ENCODE results near the gene CCDC186. TPM values are rescaled to one million over a fixed set of nuclear protein-coding genes. Genes with fewer than 3 reads are reported as not detected.

The CCDC186 gene
- total and polyA plus RNA-seq, 2 of the 8 experiments (the other 6 are each of a cell fraction or from before 2014, with no cell fraction given), result 3.0 to 30.3 TPM

DNA sequence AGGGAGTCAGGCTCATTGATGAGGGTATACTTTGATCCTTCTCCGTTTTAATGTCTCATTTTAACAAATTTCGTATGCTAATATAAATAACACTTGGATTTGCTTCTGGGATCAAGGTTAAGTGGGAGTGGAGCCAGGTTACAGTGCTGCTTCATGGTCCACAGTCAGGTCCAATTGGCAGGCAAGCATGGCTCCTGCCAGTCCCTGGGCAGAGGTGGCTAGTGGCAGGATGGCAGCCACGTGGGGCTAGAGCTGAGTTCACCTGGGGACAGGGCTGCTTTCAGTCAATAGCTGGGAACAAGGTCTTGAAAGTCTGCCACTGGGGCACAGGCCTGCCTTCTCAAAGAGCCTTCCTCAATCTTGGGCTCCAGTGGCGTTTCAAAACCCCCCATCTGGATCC lies 49.1 kb upstream of the CCDC186 start:
- 83% methylated on average over 4 of the region's 4 CpGs; no CpG with 5 or more reads in 1 of the 2 experiments for WGBS, 2 experiments (ENCODE audit: extremely low coverage in 1 of 2, insufficient coverage in 1 of 2, insufficient read length in 1 of 2, insufficient replicate concordance in 2 of 2, low coverage in 1 of 2, low lambda C conversion rate in 2 of 2, missing lambda C conversion rate in 1 of 2)
- Histone ChIP-seq H2BK120ac (replicated peaks; ENCODE audit: low read depth, low read length) (no peak overlapping the region), H4K20me1 (replicated peaks in 1 of 2; ENCODE audit: control insufficient read depth in 1 of 2, insufficient read depth in 2 of 2, low read length in 2 of 2) (no peaks in the 10 kb centered on the region), H2BK20ac (ENCODE audit: low read length) (no peak overlapping the region), H3K23me2 (ENCODE audit: low read depth, low read length) (no peaks in the 10 kb centered on the region), H2BK12ac (ENCODE audit: low read depth, low read length) (no peak overlapping the region), H2AFZ (ENCODE audit: low read length) (no peak overlapping the region), H2AK5ac (ENCODE audit: low read depth, low read length) (no peak overlapping the region), H3K14ac (ENCODE audit: insufficient read length) (no peak overlapping the region), H3K56ac (replicated peaks; ENCODE audit: insufficient read length, low read depth, low read length) (no peak overlapping the region), H4K91ac (replicated peaks; ENCODE audit: insufficient read length, low read length) (no peak overlapping the region), H3K9me3 (ENCODE audit: insufficient read depth in 2 of 2, low read depth in 1 of 2, low read length in 1 of 2) (no peaks in the 10 kb centered on the region), H3K23ac (ENCODE audit: insufficient read length) (no peak overlapping the region), H3K4ac (replicated peaks; ENCODE audit: insufficient read length, low read depth, low read length) (no peak overlapping the region), H4K5ac (ENCODE audit: insufficient read length, low read depth, low read length) (no peak overlapping the region), H4K8ac (ENCODE audit: extremely low read depth, insufficient read depth, low read length) (no peak overlapping the region), H3K36me3 (ENCODE audit: control insufficient read depth in 2 of 4, insufficient read depth in 4 of 4, low read length in 3 of 4) (no peaks in the 10 kb centered on the region), H2BK15ac (ENCODE audit: low read length) (no peak overlapping the region), H3K4me2 (ENCODE audit: insufficient read depth in 1 of 2, low read depth in 2 of 2, low read length in 2 of 2) (no peak overlapping the region), H3K9ac (replicated peaks in 1 of 4; ENCODE audit: extremely low read depth in 1 of 4, low read depth in 3 of 4, low read length in 3 of 4) (no peak overlapping the region), H3K4me3 (ENCODE audit: extremely low read depth in 1 of 4, insufficient read depth in 2 of 4, low read depth in 3 of 4, low read length in 4 of 4) (no peak overlapping the region), H3K79me1 (ENCODE audit: low read depth, low read length) (no peaks in the 10 kb centered on the region), H3K79me2 (ENCODE audit: control insufficient read depth in 1 of 2, insufficient read depth in 2 of 2, low read length in 2 of 2) (no peaks in the 10 kb centered on the region), H3K18ac (ENCODE audit: extremely low read depth, low read length) (no peak overlapping the region), H3K27ac (ENCODE audit: low read depth, low read length) (no peak overlapping the region), H3K4me1 (replicated peaks in 1 of 4; ENCODE audit: control insufficient read depth in 3 of 4, insufficient read depth in 4 of 4, low read length in 3 of 4) (no peaks in the 10 kb centered on the region), H3K27me3 (replicated peaks in 1 of 4; ENCODE audit: control insufficient read depth in 3 of 4, extremely low read depth in 1 of 4, insufficient read depth in 3 of 4, low read length in 3 of 4) (no peaks in the 10 kb centered on the region), H2BK5ac (ENCODE audit: low read depth, low read length) (no peak overlapping the region)
- ChIA-PET CTCF (ENCODE audit: partially characterized antibody) (interaction anchor here (1.8 kb wide), 2 partner anchors 10 to 16 kb away, joined by 5 to 7 read pairs; partner anchors contain the start of gene VWA2), POLR2A (ENCODE audit: partially characterized antibody) (no interaction called here)
- no peak for FAIRE-seq
- DNase-seq (ENCODE audit: low read depth in 1 of 2, low spot score in 2 of 2), result no peak
- no peak for TF ChIP-seq EZH2 (IDR thresholded peaks at IDR 0.05; ENCODE audit: low read depth, low read length, severe bottlenecking)
- TF ChIP-seq SP4 (IDR thresholded peaks at IDR 0.05; ENCODE audit: low read length), result no peak
